ENCODE results near the gene ATP5MC3.
"Not testable (repeated sequence)": the region's sequence is repeated elsewhere in the genome, so short reads cannot be mapped to it uniquely, and the experiment has no call there.

The ATP5MC3 gene

DNA sequence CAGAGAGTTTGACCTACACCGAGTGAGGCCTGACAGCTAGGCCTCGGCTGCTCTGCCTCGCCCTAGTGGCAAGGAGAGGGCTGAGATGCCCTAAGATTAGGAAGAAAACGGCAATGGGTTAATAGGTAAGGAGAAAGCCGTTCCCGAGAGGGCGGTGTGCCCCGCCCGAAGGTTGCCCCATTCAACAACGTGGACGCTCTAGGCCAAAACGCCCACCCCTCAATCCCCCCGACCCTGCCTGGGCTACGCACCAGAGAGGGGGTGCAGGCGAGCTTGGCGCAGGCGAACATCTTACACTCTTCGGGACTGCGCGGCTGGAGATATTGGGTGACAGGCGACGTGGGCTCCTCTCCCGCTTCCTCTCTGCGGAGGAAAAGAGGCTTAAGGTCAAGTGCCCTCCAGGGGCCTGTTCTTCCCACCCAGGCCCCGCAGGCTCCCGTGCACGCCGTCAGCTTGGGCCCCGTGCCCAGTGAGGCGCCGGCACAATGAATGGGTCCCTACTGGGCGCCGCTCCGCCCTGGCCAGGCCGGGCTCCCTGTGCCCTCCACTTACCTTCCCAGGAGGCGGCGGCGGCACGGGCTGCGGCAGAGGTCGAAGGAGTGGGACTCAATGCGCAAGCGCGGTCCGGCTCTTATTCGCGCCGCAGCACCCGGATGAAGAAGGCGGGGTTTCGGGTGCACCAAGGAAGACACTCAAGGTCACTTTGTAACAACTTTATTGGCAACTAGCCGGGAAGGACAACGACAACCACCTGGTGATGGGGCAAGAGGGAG is at the start of gene ATP5MC3:
Gene ATP5MC3 (minus strand): TSS at position 607 of the 773 bp plus-strand sequence. CDS start 317 bp downstream, at position 290.
- DNase-seq (ENCODE audit: low spot score), result peak; percentile 95

DNA sequence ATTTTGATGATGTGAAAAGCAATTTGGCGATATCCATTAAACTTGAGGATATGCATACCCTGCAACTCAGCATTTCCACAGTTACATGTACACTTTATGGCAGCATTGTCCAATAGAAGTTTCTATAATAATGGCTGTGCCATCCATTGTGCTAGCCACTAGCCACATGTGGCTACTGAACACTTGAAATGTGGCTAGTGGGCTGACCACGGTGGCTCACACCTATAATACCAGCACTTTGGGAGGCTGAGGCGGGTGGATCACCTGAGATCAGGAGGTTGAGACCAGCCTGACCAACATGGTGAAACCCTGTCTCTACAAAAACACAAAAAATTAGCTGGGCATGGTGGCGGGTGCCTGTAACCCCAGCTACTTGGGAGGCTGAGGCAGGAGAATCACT is 47.1 kb upstream of the ATP5MC3 start:
- DNase-seq (ENCODE audit: low spot score), result not testable (repeated sequence)

DNA sequence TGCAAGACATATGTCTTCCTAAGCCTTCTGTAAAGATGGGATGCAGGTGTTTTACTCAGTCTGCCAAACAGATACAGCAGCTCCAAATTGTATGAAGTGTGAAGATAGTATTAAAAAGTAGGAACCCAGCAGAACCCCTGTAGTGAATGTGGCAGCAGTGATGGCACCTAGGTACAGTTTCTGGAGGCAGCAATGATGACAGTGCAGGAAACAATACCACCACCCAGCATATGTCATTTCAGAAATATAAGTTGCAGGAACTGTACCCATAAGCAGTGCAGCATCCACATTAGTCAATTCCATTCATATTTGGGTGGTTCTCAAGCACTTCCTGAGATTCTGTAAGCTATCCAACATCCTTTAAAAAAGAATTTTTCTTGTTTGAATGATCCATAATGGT is 46.7 kb upstream of the ATP5MC3 start:
- no peak for DNase-seq (ENCODE audit: low spot score)

DNA sequence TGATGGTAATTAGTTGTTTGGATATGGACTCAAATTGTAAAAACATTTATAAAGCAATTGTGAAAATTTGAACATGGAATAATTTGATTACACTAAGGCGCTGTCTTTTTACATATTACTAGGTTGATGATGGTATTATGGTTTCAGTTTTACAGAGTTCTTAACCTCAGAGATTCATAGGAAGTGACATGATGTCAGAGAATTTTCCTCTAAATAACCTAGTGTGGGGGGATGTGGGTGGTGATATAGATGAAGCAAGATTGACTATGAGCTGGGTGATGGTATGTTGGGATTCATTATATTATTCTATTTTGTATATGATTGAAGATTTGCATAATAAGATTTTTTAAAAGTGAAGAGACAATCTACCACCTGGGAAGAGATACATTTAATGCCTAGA is 45.9 kb upstream of the ATP5MC3 start:
- no peak for DNase-seq (ENCODE audit: low spot score)

DNA sequence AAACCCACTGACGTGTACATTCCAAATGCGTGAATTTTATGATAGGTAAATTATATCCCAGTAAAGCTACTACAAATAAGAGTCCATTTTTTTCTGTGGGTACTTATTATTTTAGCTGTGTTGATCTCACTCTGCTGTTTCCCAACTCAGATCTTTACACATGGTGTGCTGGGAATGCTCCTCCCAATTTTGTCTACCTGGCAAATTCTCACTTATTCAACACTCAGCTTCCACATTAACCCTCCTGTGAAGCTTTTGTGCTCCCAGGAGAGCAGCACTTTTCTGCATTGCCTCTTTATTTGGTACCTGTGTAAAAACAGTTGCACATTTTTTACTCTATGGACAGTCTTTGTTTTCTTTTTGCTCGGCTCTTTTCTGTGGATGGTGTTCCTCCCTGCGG is 38.6 kb upstream of the ATP5MC3 start:
- DNase-seq (ENCODE audit: low spot score), result no peak

DNA sequence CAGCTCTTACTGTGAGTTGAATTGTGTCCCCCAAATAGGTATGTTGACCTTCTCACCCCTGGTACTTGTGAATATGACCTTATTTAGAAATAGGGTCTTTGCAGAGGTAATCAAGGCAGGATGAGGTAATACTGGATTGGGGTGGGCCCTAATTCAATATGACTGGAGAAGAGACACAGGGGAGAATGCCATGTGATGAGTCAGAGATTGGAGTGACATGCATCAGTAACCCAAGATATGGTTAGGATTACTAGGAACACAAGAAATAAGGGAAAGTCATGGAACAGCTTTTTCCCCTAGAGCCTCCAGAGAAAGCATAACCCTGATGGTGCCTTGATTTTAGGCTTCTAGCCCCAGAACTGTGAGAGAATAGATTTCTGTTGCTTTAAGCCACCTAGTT is 37.0 kb upstream of the ATP5MC3 start:
- no peak for DNase-seq (ENCODE audit: low spot score)

DNA sequence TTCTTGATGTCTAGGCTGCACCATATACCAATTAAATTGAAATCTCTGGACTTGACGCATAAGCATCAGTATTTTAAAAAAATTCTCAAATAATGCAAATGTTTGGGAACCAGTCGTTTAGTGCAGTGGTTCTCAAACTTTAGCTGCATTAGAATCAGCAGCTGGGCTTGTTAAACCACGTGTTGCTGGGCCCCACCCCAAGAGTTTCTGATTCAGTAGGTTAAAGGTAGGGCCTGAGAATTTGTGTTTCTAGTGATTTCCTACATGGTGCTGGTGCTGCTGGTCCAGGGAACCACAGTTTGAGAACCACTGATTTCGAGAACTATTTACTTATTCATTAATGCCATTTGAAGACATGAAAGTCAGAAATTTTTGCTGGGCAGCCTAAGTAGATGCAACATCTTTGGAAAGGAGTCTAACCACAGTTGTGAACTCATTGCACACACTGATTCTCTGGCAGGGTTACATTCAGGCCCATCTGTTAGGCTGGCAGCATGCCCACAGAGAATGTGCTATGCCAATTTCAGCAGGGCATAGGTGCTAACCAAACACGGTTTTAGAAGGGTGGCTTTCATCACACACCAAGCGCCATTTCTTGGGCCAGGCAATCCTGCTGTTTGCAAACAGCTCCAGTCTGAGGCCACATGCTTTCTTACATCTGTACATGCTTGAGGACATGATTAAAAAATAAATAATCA is 26.4 kb upstream of the ATP5MC3 start:
- DNase-seq (ENCODE audit: low spot score), result peak; percentile 15

DNA sequence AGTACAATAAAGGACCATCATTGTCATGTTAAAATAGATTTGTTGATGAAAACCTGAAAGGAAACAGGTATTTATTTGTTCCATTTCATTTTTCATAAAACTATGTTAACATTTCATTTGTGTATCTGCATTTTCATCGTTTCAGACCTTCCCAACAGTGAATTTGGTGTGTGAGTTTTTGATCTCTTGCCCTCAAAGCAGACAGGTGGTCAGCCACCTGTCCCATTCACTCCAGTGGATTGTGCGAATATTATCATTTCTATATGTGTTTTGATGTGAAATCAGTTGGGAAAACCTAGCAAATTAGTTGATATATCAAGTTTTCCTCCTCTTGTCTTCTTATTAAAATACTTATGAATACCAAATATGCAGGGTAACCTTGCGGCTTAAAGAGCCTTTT is 25.4 kb upstream of the ATP5MC3 start:
- DNase-seq (ENCODE audit: low spot score), result no peak

DNA sequence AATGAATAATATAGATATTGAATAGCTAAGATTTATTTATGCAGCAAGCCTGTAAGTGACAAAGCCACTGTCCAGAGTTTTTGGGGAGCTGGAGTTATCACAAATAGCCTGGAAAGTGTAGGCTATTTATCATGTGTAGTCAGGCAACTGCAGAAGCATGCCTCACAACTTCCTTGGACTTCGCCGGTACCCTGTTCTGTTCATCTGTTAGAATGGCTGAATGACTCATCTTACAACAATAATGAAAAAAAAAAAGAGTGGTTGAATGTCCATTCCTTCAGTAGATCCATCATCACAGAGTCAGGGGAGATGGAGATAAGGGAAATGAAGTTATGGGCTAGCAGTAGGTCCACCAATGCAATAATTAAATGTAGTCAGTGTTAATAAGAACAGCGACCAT is 24.0 kb upstream of the ATP5MC3 start:
- DNase-seq (ENCODE audit: low spot score), result no peak

DNA sequence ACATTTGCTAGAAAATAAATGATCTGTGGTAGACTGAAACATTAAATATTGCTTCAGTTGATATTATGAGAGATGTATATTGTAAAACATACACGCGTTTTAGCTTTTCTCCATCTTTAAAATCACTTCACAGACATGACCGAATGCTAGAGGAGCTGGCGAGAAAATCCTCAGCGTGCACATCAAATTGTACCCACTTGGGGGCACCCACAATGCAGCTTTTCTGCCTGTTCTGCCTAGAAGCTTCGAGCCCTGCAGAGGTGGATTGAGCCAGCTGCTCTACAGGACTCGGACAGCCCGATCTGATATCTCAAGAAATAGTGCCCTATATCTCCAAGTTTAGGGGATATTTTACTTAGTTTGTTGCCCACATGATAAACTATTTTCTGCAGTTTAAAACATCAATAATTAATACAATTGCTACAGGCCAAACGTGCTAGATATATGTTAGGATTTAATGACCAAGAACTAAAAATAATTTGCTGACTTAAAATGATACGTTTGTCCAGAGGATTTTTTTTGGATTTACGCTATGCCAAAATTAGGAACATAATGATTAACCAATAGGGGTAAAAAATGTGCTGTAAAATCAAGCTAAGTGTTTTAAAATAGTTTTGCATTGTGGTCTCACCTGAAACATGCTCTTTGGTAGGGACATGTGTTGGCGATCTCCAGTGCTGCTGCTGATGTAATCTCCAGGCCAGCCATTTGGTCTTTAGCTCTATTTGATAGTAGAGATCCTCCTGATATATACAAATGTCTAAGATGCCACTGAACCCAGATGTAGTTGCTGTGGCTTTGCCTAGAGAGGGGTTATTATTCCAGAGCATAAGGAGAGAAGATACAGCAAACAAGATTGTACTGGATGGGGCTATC is 22.3 kb upstream of the ATP5MC3 start:
- DNase-seq (ENCODE audit: low spot score), result peak; percentile 60

DNA sequence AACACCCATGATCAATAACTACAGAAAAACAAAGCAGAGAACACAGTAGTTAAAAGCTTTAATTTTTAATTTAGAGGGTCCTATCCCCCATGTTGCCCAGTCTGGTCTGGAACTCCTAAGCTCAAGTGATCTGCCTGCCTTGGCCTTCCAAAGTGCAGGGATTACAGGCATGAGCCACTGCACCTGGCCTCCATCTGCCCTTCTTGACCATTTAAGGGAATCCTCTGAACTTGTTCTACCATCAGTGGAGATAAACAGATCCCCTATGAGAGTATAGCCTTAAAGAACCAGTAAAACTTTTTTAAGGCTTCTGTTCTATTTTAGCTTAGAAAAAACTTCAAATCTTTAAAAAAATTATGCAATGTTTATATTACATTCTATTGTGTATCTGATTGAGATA is 13.5 kb upstream of the ATP5MC3 start:
- DNase-seq (ENCODE audit: low spot score), result no peak

DNA sequence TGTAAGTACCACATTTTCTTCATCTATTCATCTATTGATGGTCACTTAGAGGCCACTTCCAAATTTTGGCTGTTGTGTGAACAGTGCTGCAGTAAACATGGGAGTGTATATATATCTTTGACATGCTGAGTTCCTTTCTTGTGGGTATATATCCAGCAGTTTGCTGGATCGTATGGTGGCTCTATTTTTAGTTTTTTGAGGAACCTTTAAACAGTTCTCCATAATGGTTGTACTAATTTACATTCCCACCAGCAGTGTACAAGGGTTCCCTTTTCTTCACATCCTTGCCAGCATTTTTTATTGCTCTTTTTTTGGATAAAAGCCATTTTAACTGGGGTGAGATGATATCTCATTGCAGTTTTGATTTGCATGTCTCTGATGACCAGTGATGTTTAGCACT is 7.3 kb upstream of the ATP5MC3 start:
- no peak for DNase-seq (ENCODE audit: low spot score)

DNA sequence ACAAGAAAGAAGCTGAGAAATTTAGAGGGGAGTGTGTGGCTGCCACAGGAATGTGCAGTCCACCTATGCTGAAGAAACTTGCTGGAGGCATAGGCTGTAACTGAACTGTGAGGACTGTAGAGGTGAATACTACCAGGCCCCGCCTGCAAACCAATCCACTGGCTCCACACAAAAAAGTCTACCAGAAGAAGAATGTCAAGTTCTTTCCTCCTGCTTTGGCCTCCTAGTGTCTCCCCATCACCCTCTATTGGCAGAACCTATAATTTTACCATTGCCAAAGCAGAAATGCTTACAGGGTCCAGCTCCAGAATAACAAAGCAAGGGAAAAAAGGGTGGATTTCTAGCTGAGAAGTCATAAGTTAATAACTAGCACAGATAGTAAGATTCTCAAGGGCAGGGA is 5.9 kb upstream of the ATP5MC3 start:
- DNase-seq (ENCODE audit: low spot score), result no peak

DNA sequence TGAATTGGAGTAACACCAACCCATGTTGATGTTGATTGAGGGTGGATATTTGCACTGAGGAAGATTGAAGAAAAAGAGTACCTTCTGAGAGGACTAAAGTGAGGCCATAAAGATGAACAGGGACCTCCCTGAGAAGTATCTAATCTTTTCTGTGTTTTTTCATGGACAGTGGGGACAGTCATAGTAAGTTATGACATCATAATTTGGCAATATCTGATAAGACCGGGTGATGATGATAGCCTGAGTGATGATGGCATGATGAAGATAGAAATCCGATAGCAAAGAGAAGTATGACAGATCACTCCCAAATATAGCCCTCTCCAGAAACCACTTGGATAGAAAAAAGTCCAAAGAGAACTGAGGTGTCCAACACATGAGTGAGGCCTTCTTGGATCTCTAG is 2.2 kb upstream of the ATP5MC3 start:
- no peak for DNase-seq (ENCODE audit: low spot score)

DNA sequence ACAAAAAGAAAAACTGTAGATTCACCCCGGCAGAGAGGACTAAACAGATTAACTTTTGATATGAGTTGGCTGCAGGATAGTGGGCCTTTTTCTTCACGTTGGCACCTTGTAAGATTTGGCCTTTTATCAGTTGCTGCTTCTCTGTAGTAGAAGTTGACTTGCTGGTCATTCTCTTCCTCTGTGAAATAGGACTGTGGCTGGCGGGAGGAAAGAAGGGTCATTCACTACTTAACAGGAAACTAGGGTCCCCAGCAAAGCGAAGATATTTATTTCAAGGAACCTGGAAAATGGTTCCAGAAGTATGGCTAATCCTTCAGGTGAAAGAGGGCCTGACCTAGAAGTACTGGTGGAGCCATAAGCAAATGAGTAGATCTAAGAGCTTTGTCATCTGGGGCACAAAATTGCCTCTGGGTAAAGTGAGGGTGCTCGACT is 383 bp upstream of the ATP5MC3 start:
- DNase-seq (ENCODE audit: low spot score), result no peak

DNA sequence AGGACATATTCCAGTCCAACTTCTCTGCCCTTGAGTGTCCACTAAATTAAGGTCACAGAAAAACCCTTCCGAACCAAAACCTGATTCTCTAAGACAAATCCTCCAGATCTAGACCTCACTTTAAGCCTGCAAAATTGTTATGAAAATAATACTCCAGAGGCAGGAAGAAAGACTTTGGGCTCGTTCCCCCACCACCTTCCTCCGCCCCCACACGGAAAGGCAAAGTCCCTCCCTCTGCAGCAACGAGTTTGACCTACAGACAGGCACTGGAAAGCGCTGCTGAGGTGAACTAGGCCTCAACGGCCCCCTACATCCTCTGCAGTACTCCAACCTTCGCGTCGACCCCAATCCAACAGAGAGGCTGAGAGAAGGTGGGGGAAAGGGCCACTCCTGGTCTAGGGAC is 808 bp downstream of the ATP5MC3 start:
- DNase-seq (ENCODE audit: low spot score), result no peak

DNA sequence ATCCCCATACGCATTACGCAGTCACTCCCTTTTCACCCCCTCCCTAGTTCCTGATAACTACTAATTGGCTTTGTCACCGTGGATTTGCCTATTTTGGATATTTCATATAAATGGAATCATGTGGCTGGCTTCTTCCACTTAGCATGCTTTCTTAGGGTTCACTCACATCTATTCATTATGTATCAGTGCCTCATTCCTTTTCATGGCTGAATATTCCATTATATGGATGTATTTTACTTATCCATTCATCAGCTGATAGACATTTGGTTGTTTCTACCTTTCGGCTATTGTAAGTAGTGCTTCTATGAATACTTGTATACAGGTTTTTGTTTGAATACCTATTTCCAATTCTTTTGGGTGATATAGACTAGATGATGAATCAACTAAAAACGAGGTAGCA is 4.9 kb downstream of the ATP5MC3 start:
- DNase-seq (ENCODE audit: low spot score), result no peak

DNA sequence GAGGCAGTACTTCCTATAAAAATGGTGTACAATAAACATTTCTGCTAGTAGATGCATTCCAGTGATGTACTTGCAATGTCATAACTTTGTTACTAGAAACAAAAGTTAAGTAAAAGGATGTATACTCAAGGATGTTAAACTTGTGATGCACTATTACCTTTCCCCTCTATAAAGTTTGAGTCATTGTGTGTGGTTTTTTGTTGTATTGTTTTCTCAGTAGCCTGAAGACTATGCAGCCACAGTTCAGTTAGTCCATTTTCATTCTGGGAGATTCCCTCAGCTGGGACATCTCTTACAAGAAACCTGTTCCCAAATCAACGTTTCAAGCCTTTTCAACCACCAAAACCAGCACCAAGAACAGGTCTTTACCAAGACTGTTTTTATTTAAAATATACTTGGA is 5.6 kb downstream of the ATP5MC3 start:
- DNase-seq (ENCODE audit: low spot score), result no peak

DNA sequence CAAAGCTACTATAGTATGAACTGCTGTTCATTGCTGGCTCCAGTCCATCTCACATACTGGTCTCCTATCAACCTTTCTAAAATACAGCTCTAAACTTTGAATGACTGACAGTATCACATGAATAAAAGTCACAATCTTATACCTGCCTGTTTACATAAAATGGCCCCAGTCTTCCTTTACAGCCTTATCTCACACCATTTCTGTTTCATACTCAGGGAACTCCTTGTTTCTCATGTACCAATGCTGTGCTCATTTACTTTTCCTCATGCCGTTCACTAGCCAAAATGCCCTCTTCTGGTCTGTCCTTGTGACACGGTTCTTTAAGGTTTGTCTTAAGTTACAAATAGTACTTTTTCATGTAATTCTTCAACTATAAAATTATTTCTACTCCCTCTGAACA is 6.2 kb downstream of the ATP5MC3 start:
- no peak for DNase-seq (ENCODE audit: low spot score)

DNA sequence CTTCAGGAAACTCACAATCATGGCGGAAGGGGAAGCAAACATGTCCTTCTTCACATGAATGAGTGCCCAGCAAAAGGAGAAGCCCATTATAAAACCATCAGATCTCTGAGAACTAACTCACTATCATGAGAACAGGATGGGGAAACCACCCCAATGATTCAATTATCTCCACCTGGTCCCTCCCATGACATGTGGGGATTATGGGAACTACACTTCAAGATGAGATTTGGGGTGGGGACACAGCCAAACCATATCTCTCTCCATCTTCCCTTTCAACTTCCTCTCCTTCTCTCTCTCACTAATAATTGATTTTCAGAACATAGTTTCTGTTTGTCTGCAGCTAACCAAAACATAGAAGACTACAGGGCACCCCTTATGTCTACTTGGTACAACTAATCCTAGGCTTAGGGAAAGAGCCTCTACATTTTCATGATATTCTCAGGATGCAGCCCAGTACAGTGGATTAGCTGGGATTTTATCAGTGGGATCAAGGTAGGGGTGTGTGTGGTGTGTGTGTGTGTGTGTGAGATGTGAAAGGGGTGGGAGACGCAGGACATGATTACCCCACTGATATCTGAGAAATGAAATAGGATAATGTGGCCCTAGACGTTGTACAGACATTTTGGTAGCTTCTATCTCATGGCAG is 10.7 kb downstream of the ATP5MC3 start:
- DNase-seq (ENCODE audit: low spot score), result no peak

DNA sequence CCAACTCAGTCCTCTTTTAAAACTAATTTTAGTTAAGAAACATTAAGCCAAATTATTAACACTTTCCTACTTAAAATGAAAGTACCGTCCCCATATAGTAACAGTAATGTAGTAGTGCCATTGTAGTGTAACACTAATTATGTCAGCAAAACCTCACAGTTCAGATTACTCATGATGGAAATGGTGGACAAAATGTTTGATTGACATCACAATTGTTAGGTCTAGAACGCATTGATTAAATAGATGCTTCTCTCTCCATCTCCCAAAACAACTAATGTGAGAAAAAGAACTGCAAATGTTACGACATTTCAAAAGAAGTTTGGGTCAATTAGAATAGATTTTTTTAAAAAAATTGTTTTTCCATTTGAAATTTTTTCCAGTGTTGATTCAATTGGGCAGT is 12.3 kb downstream of the ATP5MC3 start:
- no peak for DNase-seq (ENCODE audit: low spot score)

DNA sequence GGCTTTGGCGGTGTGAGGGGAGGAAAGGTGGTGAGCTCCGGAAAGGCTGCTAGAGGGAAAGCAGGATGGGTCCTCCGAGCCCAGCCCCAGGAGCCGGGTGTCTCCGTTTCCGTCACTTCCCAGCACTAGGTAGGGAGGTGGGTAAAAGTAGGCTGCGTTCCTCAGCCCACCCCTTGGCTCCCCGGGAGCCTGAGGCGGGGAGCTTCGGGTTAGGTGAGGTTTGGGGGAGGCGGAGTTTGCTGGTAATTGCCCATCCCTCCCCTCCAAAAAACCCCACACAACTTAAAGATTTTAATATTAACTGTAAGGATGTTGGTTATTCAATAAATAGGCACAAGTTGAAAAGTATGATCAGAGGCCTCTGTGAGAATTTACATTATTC is 13.0 kb downstream of the ATP5MC3 start:
- no peak for DNase-seq (ENCODE audit: low spot score)
